OCI-LY3 (cell line): ENCODE data around the gene ENGASE.

Experiments
- H2AFZ ChIP-seq: fragments of 200-600, 300-600 bp; shearing (Covaris generic); 2 replicates; pipeline ENCODE4 v1.6.0; 2014; ENCODE audit warnings: antibody characterized with exemption, low read depth, low read length
- H3K27ac ChIP-seq: fragments of 200-600, 300-600 bp; sonication (generic); 2 replicates; pipeline ENCODE4 v1.5.1; 2014; ENCODE audit warnings: mild to moderate bottlenecking, low read length, moderate library complexity, mixed read lengths
- H3K27me3 ChIP-seq: fragments of 200-600, 300-600 bp; sonication (generic); 2 replicates; pipeline ENCODE4 v1.6.1; 2014; ENCODE audit warnings: low read depth, low read length, mixed read lengths
- H3K36me3 ChIP-seq: fragments of 200-600, 300-600 bp; sonication (generic); replicated peaks from 2 replicates; pipeline ENCODE3; 2014; ENCODE audit warnings: low read depth, low read length, mixed read lengths
- H3K4me1 ChIP-seq: fragments of 300-600, 200-600 bp; sonication (generic); 2 replicates; pipeline ENCODE4 v1.6.1; 2014; ENCODE audit warnings: low read length, mixed read lengths
- H3K4me2 ChIP-seq: fragments of 200-600, 300-600 bp; sonication (generic); 2 replicates; pipeline ENCODE4 v1.6.1; 2014; ENCODE audit warnings: low read length, mixed read lengths
- H3K4me3 ChIP-seq: fragments of 300-600, 200-600 bp; sonication (generic); 2 replicates; pipeline ENCODE4 v1.5.1; 2014; ENCODE audit warnings: antibody characterized with exemption, mild to moderate bottlenecking, low read length, moderate library complexity
- H3K79me2 ChIP-seq: fragments of 300-600, 200-600 bp; shearing (Covaris generic); 2 replicates; pipeline ENCODE4 v1.6.1; 2014; ENCODE audit warnings: mild to moderate bottlenecking, low read length, mixed read lengths
- H3K9ac ChIP-seq: fragments of 300-600, 200-600 bp; shearing (Covaris generic); 2 replicates; pipeline ENCODE4 v1.6.0; 2014; ENCODE audit warnings: mild to moderate bottlenecking, low read length, moderate library complexity
- H3K9me3 ChIP-seq: fragments of 200-600, 300-600 bp; shearing (Covaris generic); 2 replicates; pipeline ENCODE4 v1.6.1; 2014; ENCODE audit warnings: low read length, mixed read lengths; ENCODE audit not compliant: insufficient read depth
- H4K20me1 ChIP-seq: fragments of 200-600, 300-600 bp; sonication (generic); 2 replicates; pipeline ENCODE4 v1.6.1; 2016; ENCODE audit warnings: low read length, mixed read lengths; ENCODE audit not compliant: insufficient read depth
- EZH2phosphoT487 ChIP-seq: fragments of 200-600 bp; shearing (Covaris generic); IDR thresholded peaks from 2 replicates; pipeline ENCODE4 v1.6.1; 2018; ENCODE audit warnings: antibody characterized with exemption, mixed run types, low read depth
- TF ChIP-seq, protein P1 (sequence below): fragments of 200-600, 300-600 bp; sonication (generic); IDR thresholded peaks from 2 replicates; pipeline ENCODE4 v1.5.1; 2014; ENCODE audit warnings: antibody characterized with exemption, low read length, low read depth

ENGASE gene

DNA sequence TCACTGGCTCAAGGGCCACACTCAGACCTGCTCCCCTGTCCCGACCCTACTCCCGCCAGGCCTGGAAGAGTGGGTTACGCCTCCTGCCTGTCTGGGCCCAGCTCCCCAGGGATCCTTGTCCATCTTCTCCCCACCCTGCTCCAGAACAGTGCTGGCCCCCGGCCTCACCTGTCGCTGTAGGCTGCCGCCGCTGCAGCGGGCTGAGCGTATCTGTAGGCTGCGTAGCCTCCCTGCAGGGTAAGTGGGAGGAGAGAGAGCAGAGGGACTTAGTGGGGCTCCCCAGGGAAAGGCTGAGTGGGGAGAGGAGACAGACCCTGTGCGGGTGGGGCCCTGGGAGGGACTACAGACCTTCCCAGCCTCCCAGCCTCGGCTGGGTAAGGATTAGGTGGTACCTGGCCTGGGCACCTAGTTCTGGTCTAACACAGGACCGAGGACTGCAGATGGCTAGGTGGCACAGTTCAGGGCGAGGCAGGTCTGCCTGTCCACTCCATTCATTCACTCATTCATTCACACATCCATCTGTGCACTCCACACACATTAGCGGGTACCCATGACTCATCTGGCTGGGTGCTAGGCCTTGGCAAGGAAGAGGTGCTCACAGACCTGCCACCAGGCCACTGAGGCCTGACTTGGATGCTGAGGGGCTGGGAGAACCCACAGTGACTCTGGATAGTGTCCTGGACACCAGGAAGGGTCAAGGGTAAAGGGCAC is 20.9 kb downstream of the ENGASE start:
- no peaks in the 10 kb centered on the region for H3K27me3 ChIP-seq
- H3K27ac ChIP-seq, result no peak overlapping the region
- H3K36me3 ChIP-seq, result no peaks in the 10 kb centered on the region
- no peak overlapping the region for H3K4me2 ChIP-seq
- H3K4me1 ChIP-seq, result no peaks in the 10 kb centered on the region
- H3K9ac ChIP-seq, result no peak overlapping the region
- H3K79me2 ChIP-seq, result no peaks in the 10 kb centered on the region
- TF ChIP-seq EZH2phosphoT487, result no peak
- TF ChIP-seq, protein P1, sequence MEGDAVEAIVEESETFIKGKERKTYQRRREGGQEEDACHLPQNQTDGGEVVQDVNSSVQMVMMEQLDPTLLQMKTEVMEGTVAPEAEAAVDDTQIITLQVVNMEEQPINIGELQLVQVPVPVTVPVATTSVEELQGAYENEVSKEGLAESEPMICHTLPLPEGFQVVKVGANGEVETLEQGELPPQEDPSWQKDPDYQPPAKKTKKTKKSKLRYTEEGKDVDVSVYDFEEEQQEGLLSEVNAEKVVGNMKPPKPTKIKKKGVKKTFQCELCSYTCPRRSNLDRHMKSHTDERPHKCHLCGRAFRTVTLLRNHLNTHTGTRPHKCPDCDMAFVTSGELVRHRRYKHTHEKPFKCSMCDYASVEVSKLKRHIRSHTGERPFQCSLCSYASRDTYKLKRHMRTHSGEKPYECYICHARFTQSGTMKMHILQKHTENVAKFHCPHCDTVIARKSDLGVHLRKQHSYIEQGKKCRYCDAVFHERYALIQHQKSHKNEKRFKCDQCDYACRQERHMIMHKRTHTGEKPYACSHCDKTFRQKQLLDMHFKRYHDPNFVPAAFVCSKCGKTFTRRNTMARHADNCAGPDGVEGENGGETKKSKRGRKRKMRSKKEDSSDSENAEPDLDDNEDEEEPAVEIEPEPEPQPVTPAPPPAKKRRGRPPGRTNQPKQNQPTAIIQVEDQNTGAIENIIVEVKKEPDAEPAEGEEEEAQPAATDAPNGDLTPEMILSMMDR, result no peak
- no peak overlapping the region for H3K4me3 ChIP-seq
- H4K20me1 ChIP-seq, result no peaks in the 10 kb centered on the region
- H3K9me3 ChIP-seq, result no peaks in the 10 kb centered on the region
- H2AFZ ChIP-seq, result no peak overlapping the region

DNA sequence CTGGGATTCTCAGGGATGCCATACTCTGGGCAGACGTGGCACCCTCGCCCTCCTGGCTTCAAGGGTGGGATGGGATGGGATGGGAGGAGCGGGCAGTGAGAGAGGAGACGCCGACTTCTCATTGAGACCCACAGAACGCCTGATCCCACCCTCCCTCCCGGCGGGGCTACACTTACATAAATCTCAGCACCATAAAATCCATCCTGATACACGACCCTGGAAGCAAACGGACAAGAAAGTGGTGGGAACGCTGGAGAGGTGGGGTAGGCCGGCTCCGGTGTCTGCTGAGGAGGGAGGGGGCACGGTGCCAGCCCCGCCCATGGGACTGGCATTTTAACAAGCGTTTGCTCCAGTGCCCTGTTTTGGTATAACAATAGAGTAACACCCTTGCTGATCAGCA is 21.9 kb downstream of the ENGASE start:
- no peaks in the 10 kb centered on the region for H3K36me3 ChIP-seq
- no peak overlapping the region for H2AFZ ChIP-seq
- no peaks in the 10 kb centered on the region for H3K27me3 ChIP-seq
- no peaks in the 10 kb centered on the region for H4K20me1 ChIP-seq
- no peak overlapping the region for H3K27ac ChIP-seq
- H3K9me3 ChIP-seq, result no peaks in the 10 kb centered on the region
- H3K4me2 ChIP-seq, result no peak overlapping the region
- no peak overlapping the region for H3K9ac ChIP-seq
- TF ChIP-seq, protein P1, result no peak
- TF ChIP-seq EZH2phosphoT487, result no peak
- H3K4me1 ChIP-seq, result no peaks in the 10 kb centered on the region
- H3K79me2 ChIP-seq, result no peaks in the 10 kb centered on the region
- no peak overlapping the region for H3K4me3 ChIP-seq

DNA sequence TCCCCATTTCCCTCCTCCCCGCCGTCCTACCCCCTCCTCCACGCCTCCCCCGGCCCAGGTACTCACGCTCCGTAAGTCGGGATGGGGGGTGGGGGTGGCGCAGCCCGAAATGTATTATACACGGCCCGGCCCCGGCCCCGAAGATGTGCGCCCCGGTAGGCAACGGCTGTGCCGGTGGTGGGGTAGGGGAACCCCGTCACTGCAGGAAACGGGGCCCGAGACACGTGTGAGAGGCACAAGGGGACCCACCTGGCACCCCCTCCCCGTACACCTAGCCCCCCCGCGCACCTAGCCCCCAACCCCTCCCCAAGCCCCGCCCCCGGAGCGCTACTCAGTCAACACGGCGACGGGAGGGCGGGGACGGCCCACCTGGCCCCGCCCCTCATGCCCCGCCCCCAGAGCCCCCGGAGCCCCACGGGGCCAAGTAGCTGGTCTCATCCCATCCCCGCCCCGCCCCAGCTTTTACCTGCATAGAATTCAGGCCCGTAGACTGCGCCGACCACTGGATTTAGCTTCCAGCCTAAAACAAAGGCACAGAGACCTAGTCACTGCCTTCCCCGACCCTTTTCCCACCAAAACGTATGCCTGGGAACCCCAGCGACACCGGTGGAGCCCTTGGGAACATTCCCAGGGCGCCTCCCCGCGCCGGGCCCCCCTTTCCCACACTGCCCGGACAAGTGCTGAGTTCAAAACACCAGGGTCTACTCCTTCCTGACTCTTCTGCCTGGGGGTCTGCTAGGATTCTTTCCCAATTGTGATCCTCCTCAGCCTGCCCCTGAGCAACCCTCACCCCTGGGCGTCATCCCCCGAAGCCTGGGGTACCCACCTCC is 22.8 kb downstream of the ENGASE start:
- Histone ChIP-seq H3K4me1 (no peaks in the 10 kb centered on the region), H3K9me3 (no peaks in the 10 kb centered on the region), H3K27ac (no peak overlapping the region), H4K20me1 (no peaks in the 10 kb centered on the region), H3K9ac (no peak overlapping the region), H3K4me3 (no peak overlapping the region), H3K79me2 (no peaks in the 10 kb centered on the region), H3K27me3 (no peaks in the 10 kb centered on the region), H2AFZ (no peak overlapping the region), H3K36me3 (no peaks in the 10 kb centered on the region), H3K4me2 (no peak overlapping the region)
- TF ChIP-seq, protein P1, result no peak
- no peak for TF ChIP-seq EZH2phosphoT487

DNA sequence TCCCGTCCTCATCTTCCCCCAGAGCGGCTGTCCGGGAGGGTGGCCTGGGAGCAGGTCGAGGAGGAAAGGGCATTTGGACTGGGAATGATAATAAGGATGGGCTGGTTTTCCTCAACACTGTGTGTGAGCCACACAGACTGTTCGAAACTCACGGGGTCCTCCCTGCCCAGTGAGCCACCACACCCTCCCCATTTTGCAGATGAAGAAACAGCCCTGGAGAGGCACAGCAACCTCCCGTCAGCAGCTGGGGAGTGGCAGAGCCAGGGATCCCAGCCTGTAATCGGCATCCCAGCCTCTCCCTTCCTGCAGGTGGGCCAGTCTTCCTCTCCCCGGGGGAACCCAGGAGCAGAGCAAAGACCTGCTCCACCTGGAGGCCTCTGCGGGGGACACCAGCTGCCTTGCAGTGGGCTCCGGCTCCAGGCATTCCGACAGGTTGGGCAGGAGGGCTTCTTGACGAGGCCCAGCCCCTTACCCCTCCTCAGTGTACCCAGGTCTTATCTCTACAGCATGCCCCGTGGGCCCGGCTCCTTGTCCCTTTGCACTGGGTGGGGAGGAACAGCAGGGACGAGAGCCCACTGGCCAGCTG is 23.8 kb downstream of the ENGASE start:
- Histone ChIP-seq H3K9ac (no peak overlapping the region), H3K4me3 (no peak overlapping the region), H3K9me3 (no peaks in the 10 kb centered on the region), H2AFZ (no peak overlapping the region), H4K20me1 (no peaks in the 10 kb centered on the region), H3K27me3 (no peaks in the 10 kb centered on the region), H3K36me3 (no peaks in the 10 kb centered on the region), H3K4me2 (no peak overlapping the region), H3K27ac (no peak overlapping the region), H3K4me1 (no peaks in the 10 kb centered on the region), H3K79me2 (no peaks in the 10 kb centered on the region)
- no peak for TF ChIP-seq EZH2phosphoT487
- TF ChIP-seq, protein P1, result no peak
